Stomach smooth muscle (tissue), 2 donors: ENCODE measurements around the gene LPP.

Experiments used
- H3K27ac ChIP-seq: one replicate; pipeline ENCODE4 v1.7.0; 2013; ENCODE audit warnings: mild to moderate bottlenecking, low read length, inconsistent platforms
- H3K27me3 ChIP-seq, 2 donors: one replicate each; pipeline ENCODE4 v1.7.0; 2013; ENCODE audit warnings: low read length in 2 of 2; ENCODE audit not compliant: insufficient read depth in 2 of 2, control insufficient read depth in 1 of 2
- H3K36me3 ChIP-seq, 2 donors: one replicate each; pipeline ENCODE4 v1.7.0; 2013; ENCODE audit warnings: low read length in 2 of 2; ENCODE audit not compliant: control insufficient read depth in 2 of 2, insufficient read depth in 2 of 2
- H3K4me1 ChIP-seq: one replicate; pipeline ENCODE4 v1.7.0; 2013; ENCODE audit warnings: low read length; ENCODE audit not compliant: control insufficient read depth, insufficient read depth
- H3K4me3 ChIP-seq, 2 donors: one replicate each; pipeline ENCODE4 v1.7.0; 2013; ENCODE audit warnings: low read length in 2 of 2
- H3K9ac ChIP-seq, 2 donors: one replicate each; pipeline ENCODE4 v1.7.0; 2013; ENCODE audit warnings: low read length in 2 of 2, mild to moderate bottlenecking in 1 of 2
- H3K9me3 ChIP-seq, 2 donors: one replicate each; pipeline ENCODE4 v1.7.0; 2013; ENCODE audit warnings: low read length in 2 of 2; ENCODE audit not compliant: control insufficient read depth in 2 of 2
- donor health status: healthy.
- donor health status: Pancreatic carcinoma.

Gene LPP

GRCh38 chr3:188508454-188508853 lies 354.5 kb downstream of the LPP start:
- Histone ChIP-seq H3K36me3 (no peaks in the 10 kb centered on the region), H3K9me3 (no peaks in the 10 kb centered on the region), H3K4me3 (no peak overlapping the region), H3K9ac (no peak overlapping the region), H3K4me1 (peaks cover 7% of the 10 kb centered on the region), H3K27me3 (no peaks in the 10 kb centered on the region), H3K27ac (no peak overlapping the region)

DNA sequence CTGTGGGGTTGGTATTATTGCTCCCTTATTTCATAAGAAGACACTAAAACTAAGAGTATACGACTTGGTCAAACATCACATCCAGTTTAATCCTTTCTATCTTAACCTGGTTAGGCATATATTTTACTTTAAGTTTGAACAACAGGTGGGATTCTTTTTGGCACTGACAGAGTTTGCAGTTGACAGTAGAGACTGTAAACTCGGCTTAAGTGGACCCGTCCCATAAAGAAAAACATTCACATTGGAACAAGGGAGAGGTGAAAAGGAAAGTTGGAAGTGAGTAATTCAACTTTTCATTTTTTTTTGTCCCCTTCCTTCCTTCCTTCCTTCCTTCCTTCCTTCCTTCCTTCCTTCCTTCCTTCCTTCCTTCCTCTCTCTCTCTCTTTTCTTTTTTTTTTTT lies 355.4 kb downstream of the LPP start:
- H3K27me3 ChIP-seq = no peaks in the 10 kb centered on the region
- H3K9ac ChIP-seq = no peak overlapping the region
- H3K27ac ChIP-seq = no peak overlapping the region
- H3K9me3 ChIP-seq = no peaks in the 10 kb centered on the region
- no peaks in the 10 kb centered on the region for H3K36me3 ChIP-seq
- H3K4me3 ChIP-seq = no peak overlapping the region
- peaks cover 7% of the 10 kb centered on the region for H3K4me1 ChIP-seq

DNA sequence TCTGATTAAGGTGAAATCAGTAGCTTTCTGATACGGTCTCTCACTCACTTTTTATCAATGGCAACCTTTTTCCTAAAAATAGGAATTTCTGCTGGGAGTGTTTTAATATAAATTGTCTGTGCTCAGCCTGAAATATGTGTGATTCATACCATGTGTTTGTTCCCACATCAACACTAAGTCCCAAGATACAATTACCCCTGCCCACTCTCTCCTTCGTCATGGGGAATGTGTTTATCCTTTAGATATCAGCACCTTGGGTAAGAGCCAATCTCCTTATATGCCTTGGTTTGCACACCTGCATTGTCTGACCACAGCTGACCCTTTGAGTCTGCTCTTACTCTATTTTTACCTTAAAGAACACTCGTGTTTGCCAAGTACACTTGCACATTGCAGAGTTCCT lies 356.4 kb downstream of the LPP start:
- H3K9ac ChIP-seq = no peak overlapping the region
- no peak overlapping the region for H3K4me3 ChIP-seq
- no peaks in the 10 kb centered on the region for H3K9me3 ChIP-seq
- H3K27ac ChIP-seq = no peak overlapping the region
- H3K27me3 ChIP-seq = no peaks in the 10 kb centered on the region
- peaks cover 7% of the 10 kb centered on the region for H3K4me1 ChIP-seq
- H3K36me3 ChIP-seq = no peaks in the 10 kb centered on the region

- H3K9ac ChIP-seq = no peak overlapping the region
- peaks cover 2% of the 10 kb centered on the region for H3K4me1 ChIP-seq
- no peaks in the 10 kb centered on the region for H3K36me3 ChIP-seq
- H3K27me3 ChIP-seq = no peaks in the 10 kb centered on the region
- no peak overlapping the region for H3K4me3 ChIP-seq
- no peaks in the 10 kb centered on the region for H3K9me3 ChIP-seq
- H3K27ac ChIP-seq = no peak overlapping the region
Observed at GRCh38 chr3:188513662-188514328, 359.8 kb downstream of the LPP start.

GRCh38 chr3:188516515-188516914 lies 362.6 kb downstream of the LPP start:
- Histone ChIP-seq H3K27me3 (no peaks in the 10 kb centered on the region), H3K27ac (no peak overlapping the region), H3K9me3 (no peaks in the 10 kb centered on the region), H3K9ac (no peak overlapping the region), H3K36me3 (peaks cover 0 to 2% of the 10 kb centered on the region in 2 donors), H3K4me3 (no peak overlapping the region), H3K4me1 (peaks cover 4% of the 10 kb centered on the region)

GRCh38 chr3:188518416-188518815 lies 364.5 kb downstream of the LPP start:
- H3K27ac ChIP-seq = no peak overlapping the region
- no peaks in the 10 kb centered on the region for H3K27me3 ChIP-seq
- H3K9ac ChIP-seq = no peak overlapping the region
- peaks cover 4% of the 10 kb centered on the region for H3K4me1 ChIP-seq
- H3K36me3 ChIP-seq = peaks cover 0 to 2% of the 10 kb centered on the region in 2 donors
- H3K4me3 ChIP-seq = no peak overlapping the region
- no peaks in the 10 kb centered on the region for H3K9me3 ChIP-seq

DNA sequence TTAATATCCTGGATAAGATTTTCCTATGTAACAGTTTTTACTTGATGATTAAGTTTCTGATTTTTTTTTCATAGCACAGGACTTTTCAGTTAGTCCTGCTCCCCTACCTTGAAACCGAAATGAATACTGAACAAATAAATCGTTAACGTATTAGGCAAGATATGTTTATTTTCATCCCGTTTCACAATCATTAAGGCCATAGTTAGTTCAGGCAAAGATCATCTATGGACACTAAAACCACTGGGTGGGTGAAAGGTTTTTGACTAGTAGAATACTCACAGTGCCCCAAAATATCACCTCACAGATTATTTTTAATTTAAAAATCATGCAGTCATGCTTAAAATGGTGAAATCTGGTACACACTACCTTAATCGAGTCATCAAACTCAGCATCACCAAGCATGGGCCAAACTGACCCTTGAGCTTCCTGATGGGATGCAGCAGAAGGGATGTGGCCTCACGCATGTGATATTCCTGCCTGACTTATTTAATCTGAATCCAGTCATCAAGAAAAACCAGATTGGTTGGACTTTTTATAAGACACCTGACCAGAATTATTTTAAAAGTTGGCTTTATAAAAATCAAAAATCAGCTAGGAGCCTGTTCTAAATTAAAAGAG lies 365.0 kb downstream of the LPP start:
- peaks cover 0 to 2% of the 10 kb centered on the region in 2 donors for H3K36me3 ChIP-seq
- H3K9me3 ChIP-seq = no peaks in the 10 kb centered on the region
- H3K4me3 ChIP-seq = no peak overlapping the region
- no peaks in the 10 kb centered on the region for H3K27me3 ChIP-seq
- H3K4me1 ChIP-seq = peaks cover 4% of the 10 kb centered on the region
- H3K9ac ChIP-seq = no peak overlapping the region
- no peak overlapping the region for H3K27ac ChIP-seq

GRCh38 chr3:188520466-188520865 lies 366.5 kb downstream of the LPP start:
- H3K4me3 ChIP-seq = no peak overlapping the region
- no peak overlapping the region for H3K27ac ChIP-seq
- peaks cover 4% of the 10 kb centered on the region for H3K4me1 ChIP-seq
- no peak overlapping the region for H3K9ac ChIP-seq
- no peaks in the 10 kb centered on the region for H3K27me3 ChIP-seq
- peaks cover 2 to 5% of the 10 kb centered on the region in 2 donors for H3K36me3 ChIP-seq
- no peaks in the 10 kb centered on the region for H3K9me3 ChIP-seq

- Histone ChIP-seq H3K9me3 (no peaks in the 10 kb centered on the region), H3K9ac (no peak overlapping the region), H3K27ac (no peak overlapping the region), H3K27me3 (no peaks in the 10 kb centered on the region), H3K36me3 (peaks cover 5 to 10% of the 10 kb centered on the region in 2 donors), H3K4me3 (no peak overlapping the region), H3K4me1 (peaks cover 4% of the 10 kb centered on the region)
Observed at GRCh38 chr3:188522115-188522514, 368.2 kb downstream of the LPP start.

DNA sequence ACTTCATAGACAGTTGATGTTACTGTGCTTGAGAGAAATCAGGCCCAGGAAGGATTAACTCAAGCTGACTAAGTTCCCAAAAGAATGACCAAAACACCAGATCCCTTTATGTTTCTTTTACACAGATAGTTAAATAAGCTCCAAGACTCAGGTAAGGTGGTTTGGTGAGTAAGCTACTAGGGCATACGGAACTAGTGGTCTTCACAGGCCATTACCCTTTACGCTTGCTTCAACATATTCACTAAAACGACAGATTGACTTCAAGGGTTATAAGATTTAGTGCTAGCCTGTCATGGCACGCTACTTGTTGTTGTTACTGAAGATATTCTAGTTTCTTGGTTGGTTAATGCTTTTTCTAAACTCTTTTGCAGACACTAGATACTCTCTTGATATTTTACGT lies 369.3 kb downstream of the LPP start:
- H3K4me1 ChIP-seq = peaks cover 4% of the 10 kb centered on the region

DNA sequence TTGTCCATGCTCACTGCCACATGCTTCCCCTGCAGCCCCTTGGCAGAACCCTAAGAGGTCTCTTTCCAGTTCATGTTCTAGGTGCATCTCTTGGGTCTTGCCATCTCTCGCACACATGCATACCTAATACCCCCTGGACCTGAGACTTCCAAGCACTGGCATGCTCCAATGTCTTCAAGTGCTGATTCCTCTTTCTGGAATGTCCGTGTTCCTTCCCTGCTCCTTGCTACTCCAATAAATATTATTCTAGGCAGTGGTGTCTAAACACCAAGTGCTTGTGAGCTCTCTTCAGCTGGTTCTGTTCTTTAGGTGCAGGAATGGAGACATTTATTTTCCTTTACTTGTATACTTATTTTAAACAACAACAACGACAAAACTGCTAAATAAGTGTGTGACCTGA lies 370.1 kb downstream of the LPP start:
- Histone ChIP-seq H3K9ac (no peak overlapping the region), H3K36me3 (peaks cover 5 to 10% of the 10 kb centered on the region in 2 donors), H3K4me3 (no peak overlapping the region), H3K4me1 (peaks cover 4% of the 10 kb centered on the region), H3K9me3 (no peaks in the 10 kb centered on the region), H3K27ac (no peak overlapping the region), H3K27me3 (no peaks in the 10 kb centered on the region)

More for the DNA sequence above, 369.3 kb downstream of the LPP start:
- no peak overlapping the region for H3K4me3 ChIP-seq
- H3K27ac ChIP-seq = no peak overlapping the region
- H3K9ac ChIP-seq = no peak overlapping the region
- H3K9me3 ChIP-seq = no peaks in the 10 kb centered on the region
- H3K36me3 ChIP-seq = peaks cover 5 to 10% of the 10 kb centered on the region in 2 donors
- no peaks in the 10 kb centered on the region for H3K27me3 ChIP-seq
